Astrocyte (in vitro differentiated cells and primary cell): ENCODE measurements around the gene MTRF1L.

Experiments used
- CTCF ChIP-seq: IDR thresholded peaks from 2 replicates; pipeline ENCODE4 v1.5.1; 2011; ENCODE audit warnings: low read depth, mild to moderate bottlenecking, inconsistent platforms, low read length, moderate library complexity; ENCODE audit not compliant: insufficient read depth
- EZH2 ChIP-seq: IDR thresholded peaks from 2 replicates; pipeline ENCODE4 v1.6.1; 2012; ENCODE audit warnings: mild to moderate bottlenecking, low read length, inconsistent platforms; ENCODE audit not compliant: insufficient read depth

DNA sequence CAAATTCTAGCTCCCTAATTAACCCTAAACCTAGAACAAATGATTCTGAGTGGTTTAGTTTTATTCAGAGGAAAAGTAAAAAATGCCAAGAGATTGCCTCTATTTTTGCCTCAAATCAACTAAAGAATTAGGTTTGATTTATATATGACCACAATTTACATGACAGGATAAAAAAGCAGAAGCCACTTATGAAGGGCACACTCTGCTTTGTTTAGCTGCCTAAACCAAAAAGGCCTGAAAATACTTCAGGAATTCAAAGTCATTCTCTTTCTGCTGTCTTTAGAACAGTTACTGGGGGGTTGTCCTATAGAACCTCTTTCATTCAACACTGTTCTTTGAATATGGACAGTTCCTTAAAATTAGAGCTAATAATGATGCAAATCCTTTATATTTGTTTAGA is 25.0 kb downstream of the MTRF1L start:
- no peak for TF ChIP-seq EZH2
- no peak for TF ChIP-seq CTCF
